HEK293 (cell line): ENCODE data around the gene CLEC18B.
"Not testable (repeated sequence)": the region's sequence is repeated elsewhere in the genome, so short reads cannot be mapped to it uniquely, and the experiment has no call there.

ENCODE experiments used
- CTCF ChIA-PET: fragments of 350-600 bp; formaldehyde crosslinking; extraction: SDS; loops from one replicate; lab custom pipeline; 2021; ENCODE audit warnings: antibody characterized with exemption; lab: Yijun Ruan, JAX
- POLR2A ChIA-PET: fragments of 300-600 bp; formaldehyde crosslinking; extraction: SDS; loops from one replicate; lab custom pipeline; 2020; ENCODE audit warnings: antibody characterized with exemption, inconsistent platforms; lab: Yijun Ruan, JAX
- H3K27ac ChIP-seq: fragments of 200-500 bp; sonication (Bioruptor generic); 2 replicates; pipeline ENCODE4 v1.5.1; 2014; ENCODE audit warnings: low read depth, low read length, control low read depth, inconsistent platforms; ENCODE audit errors: extremely low read depth
- H3K36me3 ChIP-seq, 2 experiments: fragments of 200-500 bp in 1 of 2; sonication (Bioruptor generic) in 1 of 2; 1 replicate in 1 of 2; 2 replicates in 1 of 2; pipeline ENCODE4 v1.5.1; 2014 to 2017; ENCODE audit warnings: inconsistent platforms in 2 of 2, low read length in 2 of 2; ENCODE audit not compliant: control insufficient read depth in 2 of 2, insufficient read depth in 1 of 2
- H3K4me1 ChIP-seq: fragments of 200-500 bp; sonication (Bioruptor generic); 2 replicates; pipeline ENCODE4 v1.5.1; 2014; ENCODE audit warnings: mild to moderate bottlenecking, low read length, inconsistent platforms; ENCODE audit not compliant: control insufficient read depth, insufficient read depth
- H3K4me3 ChIP-seq: 2 replicates; pipeline ENCODE4 v1.5.1; 2011; ENCODE audit warnings: low read depth, mild to moderate bottlenecking, control low read depth, low read length, moderate library complexity
- H3K9me3 ChIP-seq: fragments of 200-500 bp; sonication (Bioruptor generic); 2 replicates; pipeline ENCODE4 v1.5.1; 2014; ENCODE audit warnings: low read depth, low read length, inconsistent platforms; ENCODE audit not compliant: control insufficient read depth, insufficient read depth
- ZNF623 ChIP-seq: fragments of 450-650 bp; formaldehyde crosslinking; IDR thresholded peaks from 2 replicates; pipeline ENCODE4 v1.5.1; 2016; ENCODE audit warnings: missing biosample characterization, missing genetic modification characterization

The CLEC18B gene

GRCh38 chr16:74361646-74362610 lies 59.4 kb downstream of the CLEC18B start:
- H3K27ac ChIP-seq, CTCF ChIA-PET, H3K4me3 ChIP-seq, H3K4me1 ChIP-seq, H3K9me3 ChIP-seq, POLR2A ChIA-PET: not testable (repeated sequence)
- TF ChIP-seq ZNF623 = peak; percentile 40; the same call in 1 of the 2 replicates
- H3K36me3 ChIP-seq = peaks cover 13 to 21% of the 10 kb centered on the region in 2 experiments; a peak in 2 of 3 replicates
